NCI-H1105 (cell line): ENCODE measurements around the gene MEDAG.
"Not testable (repeated sequence)": the region's sequence is repeated elsewhere in the genome, so short reads cannot be mapped to it uniquely, and the experiment has no call there.

ENCODE experiments used
- DNase-seq: peaks from one replicate; lab custom pipeline; 2025; lab: John Stamatoyannopoulos, UW

Gene MEDAG

GRCh38 chr13:30907121-30907861 is 1.2 kb downstream of the MEDAG start:
- no peak for DNase-seq

DNA sequence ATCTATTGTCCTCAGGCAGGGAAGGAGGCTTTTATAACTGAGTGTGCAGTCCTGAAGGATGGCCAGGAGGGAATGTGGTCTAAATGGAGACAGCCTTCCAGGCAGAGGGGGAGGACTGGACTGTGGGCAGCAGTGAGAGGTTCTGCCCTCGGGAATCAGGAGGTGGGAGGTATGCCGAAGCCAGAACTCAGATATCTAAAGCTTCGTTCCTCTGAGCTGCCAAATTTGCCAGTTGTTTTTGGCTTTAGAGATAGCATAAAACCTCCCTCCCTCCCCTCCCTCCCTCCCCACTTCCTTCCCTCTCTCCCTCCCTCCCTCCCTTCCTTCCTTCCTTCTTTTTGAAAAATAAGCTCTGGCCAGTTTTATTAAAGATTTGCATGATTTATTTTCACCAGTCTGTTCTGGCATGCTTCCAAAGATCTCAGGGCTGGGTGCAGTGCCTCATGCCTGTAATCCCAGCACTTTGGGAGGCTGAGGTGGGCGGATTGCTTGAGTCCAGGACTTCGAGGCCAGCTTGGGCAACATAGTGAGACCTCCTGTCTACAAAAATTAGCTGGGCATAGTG is 2.4 kb downstream of the MEDAG start:
- DNase-seq, result no peak

DNA sequence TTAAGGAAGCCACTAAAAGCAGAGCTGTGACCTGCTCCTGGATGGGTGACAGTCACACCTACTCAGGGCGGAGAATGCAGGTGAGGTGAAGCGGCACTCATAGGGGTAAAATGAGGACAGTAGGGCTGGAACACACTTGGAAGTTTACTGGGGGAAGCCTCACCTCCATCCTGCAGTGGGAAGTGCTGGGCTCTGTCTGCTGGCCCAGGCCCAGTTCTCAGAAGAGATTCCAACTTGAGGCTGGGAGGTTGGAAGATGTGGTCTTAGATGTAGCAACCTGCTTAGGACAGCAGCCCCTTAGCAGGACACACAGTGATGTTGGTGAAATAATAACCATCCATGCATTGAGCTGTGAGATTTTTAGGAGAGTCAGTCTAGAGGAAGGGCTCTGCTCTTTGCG is 4.6 kb downstream of the MEDAG start:
- DNase-seq, result no peak

DNA sequence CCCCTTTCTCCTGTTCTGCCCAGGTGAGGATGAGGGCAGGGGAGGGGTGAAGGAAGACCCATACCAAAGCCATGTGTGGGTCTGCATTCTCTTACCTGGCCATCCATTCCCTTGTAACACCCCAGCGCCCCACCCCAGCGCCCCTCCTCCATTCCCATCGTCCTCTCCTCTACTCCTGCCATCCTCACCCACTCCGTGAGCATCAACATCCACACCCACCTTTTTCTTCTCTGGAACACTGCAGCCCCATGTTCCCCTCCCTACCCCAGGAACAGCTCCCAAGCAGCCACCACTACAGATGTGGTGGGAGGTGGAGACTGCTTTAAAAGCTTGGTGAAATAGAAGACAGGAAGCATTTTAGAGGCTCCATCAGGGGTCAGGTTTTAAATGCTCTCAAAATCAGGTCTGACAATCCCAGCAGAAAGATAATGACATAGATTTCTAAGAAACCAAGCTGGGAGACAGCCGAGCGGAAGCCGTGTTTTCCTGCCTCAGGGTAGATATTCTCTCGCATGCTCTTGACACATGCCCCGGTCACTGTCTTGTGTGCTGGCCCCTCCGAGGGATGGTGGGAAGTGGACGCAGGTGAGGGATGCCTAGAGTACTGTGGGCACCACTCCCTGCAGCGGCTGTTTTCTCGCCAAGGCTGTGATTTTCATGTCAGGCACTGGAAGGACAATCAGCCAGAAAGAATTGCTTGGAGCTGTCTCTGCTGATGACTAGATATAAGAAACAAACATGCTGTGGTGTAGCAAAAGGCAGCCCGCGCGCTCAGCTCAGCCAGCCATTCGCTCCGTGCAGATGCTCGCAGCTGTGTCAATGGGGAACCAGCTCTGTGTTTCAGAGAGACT is 9.8 kb downstream of the MEDAG start:
- DNase-seq, result no peak

DNA sequence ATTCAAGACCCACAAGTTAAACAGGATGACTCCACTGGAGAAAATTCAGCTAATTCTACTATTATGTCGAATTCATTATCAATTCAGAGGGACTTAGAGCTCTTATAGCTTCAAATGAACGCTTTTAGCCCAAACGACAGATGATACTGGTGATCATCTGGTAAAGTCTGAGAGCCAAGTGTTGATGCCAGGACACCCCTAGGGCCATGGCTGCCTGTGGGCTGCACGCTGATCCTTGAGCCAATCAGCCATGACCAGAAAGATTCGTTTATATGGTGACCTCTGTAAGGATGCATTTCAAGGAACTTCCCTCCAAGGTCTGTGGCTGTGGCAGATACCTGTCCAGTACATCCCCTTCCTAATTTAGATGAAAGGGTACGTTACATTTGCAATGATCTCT is 10.9 kb downstream of the MEDAG start:
- DNase-seq, result no peak

DNA sequence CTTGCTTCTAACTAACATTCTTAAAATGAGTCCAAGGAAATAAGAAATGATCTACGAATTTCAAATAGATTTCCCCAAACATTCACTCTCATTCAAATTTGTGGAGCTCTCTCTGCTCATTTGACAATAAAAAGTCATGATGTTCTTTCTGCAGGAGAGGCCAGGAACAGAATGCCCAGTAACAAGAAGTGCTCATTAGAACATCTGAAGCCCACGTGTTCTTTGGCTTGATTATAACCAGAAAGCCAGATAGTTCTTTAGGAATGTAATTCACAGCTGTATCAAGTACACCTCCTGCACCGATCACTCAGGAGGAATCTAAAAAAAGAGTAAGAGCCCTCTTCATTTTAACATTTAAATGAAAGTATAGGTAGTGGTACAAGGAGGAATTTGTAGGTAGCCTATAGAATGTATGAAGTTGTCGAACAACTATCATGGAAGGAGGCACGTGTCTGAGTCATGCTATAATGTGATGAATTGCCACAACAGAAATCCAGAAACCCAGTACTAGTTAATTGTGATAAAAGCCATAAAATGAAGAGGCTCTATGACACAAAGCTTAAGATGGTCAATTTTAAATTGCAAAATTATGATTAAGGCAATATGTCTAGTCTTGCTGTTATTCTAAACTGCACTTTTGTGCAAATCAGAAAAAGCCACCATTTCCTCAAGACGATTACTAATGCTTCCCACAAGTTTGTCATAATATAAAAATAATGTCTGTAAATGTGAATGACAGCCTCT is 12.8 kb downstream of the MEDAG start:
- DNase-seq, result no peak

- DNase-seq, result no peak
Measured at GRCh38 chr13:30920162-30920909, 14.3 kb downstream of the MEDAG start.

GRCh38 chr13:30923418-30923817 is 17.3 kb downstream of the MEDAG start:
- no peak for DNase-seq

GRCh38 chr13:30924721-30925120 is 18.6 kb downstream of the MEDAG start:
- no peak for DNase-seq

GRCh38 chr13:30925429-30925828 is 19.4 kb downstream of the MEDAG start:
- DNase-seq, result no peak

GRCh38 chr13:30926781-30927180 is 20.7 kb downstream of the MEDAG start:
- no peak for DNase-seq

- DNase-seq, result not testable (repeated sequence)
Measured at GRCh38 chr13:30927188-30927587, 21.1 kb downstream of the MEDAG start.

DNA sequence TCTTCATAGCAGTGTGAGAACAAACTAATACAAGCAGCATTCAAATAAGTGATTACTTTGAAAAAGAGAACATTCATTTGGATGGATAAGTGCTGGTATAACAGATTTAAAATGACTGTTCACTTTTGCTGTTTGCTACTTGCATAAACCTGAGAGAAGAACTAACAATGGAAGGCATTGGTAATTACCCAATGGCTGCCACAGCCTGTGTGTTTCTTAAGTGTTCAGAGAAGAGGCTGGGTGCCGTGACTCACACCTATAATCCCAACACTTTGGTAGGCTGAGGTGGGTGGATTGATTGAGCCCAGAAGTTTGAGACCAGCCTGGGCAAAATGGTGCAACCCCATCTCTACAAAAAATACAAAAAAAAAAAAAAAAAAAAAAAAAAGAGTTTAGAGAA is 21.5 kb downstream of the MEDAG start:
- no peak for DNase-seq

DNA sequence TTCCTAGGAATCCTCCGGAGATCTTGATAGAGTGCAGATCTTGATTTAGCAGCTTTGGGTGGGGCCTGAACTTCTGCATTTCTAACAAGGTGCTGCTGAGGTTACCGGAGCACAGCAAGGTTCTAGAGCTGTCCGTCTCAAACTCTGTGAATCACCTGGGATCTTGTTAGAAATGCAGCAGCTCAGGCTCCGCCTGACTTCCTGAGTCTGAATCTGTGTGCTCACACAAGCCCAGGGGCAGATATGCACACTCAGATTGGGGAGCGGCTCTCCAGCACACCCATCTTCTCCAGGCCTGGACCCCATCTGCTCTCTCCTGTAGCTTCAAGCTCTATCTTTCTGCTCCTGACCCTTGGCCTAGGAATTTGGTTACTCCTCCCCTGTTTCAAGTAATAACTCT is 22.9 kb downstream of the MEDAG start:
- DNase-seq, result no peak

DNA sequence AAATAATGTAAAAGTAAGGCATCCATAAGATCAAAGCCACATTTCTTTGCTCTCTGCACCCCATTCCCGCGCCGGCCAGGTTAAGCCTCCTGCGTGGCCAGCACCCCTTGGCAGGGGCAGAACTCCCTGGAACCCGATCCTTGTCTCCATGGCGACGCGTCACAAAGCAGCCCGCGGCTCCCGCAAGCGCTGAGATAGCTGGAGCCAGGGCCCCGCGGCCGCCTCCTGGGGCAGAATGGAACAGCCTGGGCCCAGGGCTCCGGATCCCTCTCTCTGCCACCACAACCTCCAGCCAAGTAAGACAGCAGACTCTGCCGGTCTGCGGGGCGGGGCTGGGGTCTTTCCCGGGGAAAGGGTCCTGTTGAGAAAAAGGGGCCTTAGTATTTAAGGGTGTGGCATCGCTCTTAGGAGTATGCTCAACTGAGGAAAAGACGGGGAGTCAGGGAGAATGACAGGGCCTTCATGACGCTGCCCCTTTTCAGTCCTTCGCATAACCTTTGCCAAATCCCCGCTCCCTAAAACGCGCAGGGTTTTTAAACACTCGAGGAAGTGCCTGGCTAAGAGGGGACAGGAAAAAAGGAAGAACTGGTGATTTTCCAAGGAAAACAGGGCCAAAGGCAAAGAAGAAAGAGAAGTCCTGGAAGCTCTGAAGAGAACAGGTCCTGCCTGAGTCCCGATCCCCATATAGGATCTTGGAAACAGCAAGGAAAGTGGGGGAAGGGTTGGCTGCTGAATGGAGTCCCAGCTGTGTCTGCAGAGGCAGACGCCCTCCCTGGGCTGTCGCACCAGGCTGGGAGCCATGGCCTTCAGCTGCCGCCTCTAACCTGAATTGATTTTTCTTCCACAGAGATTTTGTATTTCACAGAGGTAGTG is 26.6 kb downstream of the MEDAG start, which contains the start of gene TEX26:
Gene TEX26 (plus strand): TSS at position 176 of the 873 bp plus-strand sequence. CDS start 60 bp downstream, at position 236.
- no peak for DNase-seq

DNA sequence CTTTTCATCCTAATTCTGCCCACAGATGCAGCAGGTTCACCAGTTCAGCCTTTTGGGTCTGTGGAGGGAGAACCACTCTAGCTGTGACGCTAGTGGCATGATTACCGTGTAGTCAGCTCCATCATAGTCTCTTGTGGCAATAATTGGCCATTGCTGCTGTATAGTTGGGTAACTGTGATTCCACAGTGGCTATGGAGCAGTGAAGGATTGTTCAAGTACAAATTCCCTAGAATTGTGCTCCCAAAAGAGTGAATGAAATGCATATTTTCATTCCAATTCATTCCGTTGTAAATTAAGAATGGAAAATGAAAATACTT is 27.2 kb downstream of the MEDAG start:
- DNase-seq, result no peak

DNA sequence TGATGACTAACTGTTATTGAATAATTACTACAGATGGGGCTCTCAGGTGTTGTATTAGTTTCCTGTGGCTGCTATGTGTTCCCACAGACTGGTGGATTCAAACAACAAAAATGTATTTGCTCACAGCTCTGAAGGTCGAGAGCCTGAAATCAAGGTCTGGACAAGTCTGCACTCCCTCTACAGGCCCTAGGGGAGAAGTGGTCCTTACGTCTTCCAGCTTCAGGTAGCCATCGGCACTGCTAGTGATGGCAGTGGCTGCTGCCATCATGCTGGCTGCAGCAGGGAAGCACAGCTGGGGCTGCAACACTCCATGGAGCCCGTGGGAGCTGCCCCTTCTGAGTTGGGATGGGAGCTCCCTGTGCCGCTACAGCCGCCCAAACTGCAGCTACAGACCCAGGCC is 28.3 kb downstream of the MEDAG start:
- DNase-seq, result no peak

GRCh38 chr13:30934803-30935202 is 28.7 kb downstream of the MEDAG start:
- DNase-seq, result no peak

GRCh38 chr13:30936971-30937370 is 30.9 kb downstream of the MEDAG start:
- DNase-seq, result no peak

DNA sequence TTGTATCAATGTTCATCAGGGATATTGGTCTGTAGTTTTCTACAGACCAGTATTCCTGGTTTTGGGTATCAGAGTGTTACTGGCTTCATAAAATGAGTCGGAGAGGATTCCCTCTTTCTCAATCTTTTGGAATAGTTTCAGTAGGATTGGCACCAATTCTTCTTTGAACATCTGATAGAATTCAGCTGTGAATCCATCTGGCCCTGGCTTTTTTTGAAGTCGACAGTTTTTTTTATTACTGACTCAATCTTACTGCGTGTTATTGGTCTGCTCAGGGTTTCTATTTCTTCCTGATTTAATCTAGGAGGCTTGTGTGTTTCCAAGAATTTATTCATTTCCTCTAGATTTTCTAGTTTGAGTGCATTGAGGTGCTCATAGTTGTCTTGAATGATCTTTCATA is 37.8 kb downstream of the MEDAG start:
- DNase-seq, result no peak
